Hepatocyte (in vitro differentiated cells): ENCODE results near the gene NR3C2.

Experiments used
- CTCF ChIP-seq: fragments of 200-600 bp; sonication (generic); IDR thresholded peaks from 2 replicates; pipeline ENCODE4 v1.5.1; 2016; ENCODE audit warnings: antibody characterized with exemption, mild to moderate bottlenecking; ENCODE audit not compliant: poor library complexity
- EZH2phosphoT487 ChIP-seq: fragments of 200-600 bp; sonication (generic); IDR thresholded peaks from one replicate; pipeline ENCODE4 v1.6.1; 2018; ENCODE audit warnings: antibody characterized with exemption, mild to moderate bottlenecking, low read depth, moderate library complexity; ENCODE audit not compliant: unreplicated experiment, severe bottlenecking

GRCh38 chr4:148077581-148077980 is 364.6 kb downstream of the NR3C2 start:
- TF ChIP-seq CTCF (no peak), EZH2phosphoT487 (no peak)
